MCF 10A (cell line): ENCODE data around the gene FOXS1. TPM values are rescaled to one million over a fixed set of nuclear protein-coding genes. Genes with fewer than 3 reads are reported as not detected.
A peak's percentile ranks its signal among the peaks of the same experiment; 100 is the strongest.

Source experiments
- BruUV-seq: library from RNA; stranded (reverse); fragments of 400-500 nt; replicated peaks from 2 replicates; lab custom pipeline; 2021; lab: Mats Ljungman, UMichigan
- CTCF ChIA-PET: fragments of 300-600 bp; sonication (Branson Sonifier 250); formaldehyde crosslinking; extraction: SDS; loops from one replicate; lab custom pipeline; 2021; ENCODE audit warnings: antibody characterized with exemption, inconsistent platforms; lab: Yijun Ruan, JAX
- POLR2A ChIA-PET: fragments of 300-600, 350-650 bp; sonication (Branson Sonifier 250); formaldehyde crosslinking; extraction: SDS; loops from one replicate; lab custom pipeline; 2020; ENCODE audit warnings: antibody characterized with exemption, inconsistent platforms; lab: Yijun Ruan, JAX
- DNase-seq: peaks from one replicate; pipeline ENCODE4 v3.0.0-alpha.2; 2018; ENCODE audit not compliant: unreplicated experiment
- H3K27ac Mint-ChIP-seq: one replicate; pipeline ENCODE4 v1.8.0; 2022; ENCODE audit warnings: mild to moderate bottlenecking, low read depth, mixed read lengths; ENCODE audit not compliant: unreplicated experiment
- H3K27me3 Mint-ChIP-seq: one replicate; pipeline ENCODE4 v1.8.0; 2022; ENCODE audit warnings: mixed read lengths; ENCODE audit not compliant: insufficient read depth, unreplicated experiment
- H3K36me3 Mint-ChIP-seq: one replicate; pipeline ENCODE4 v1.8.0; 2022; ENCODE audit warnings: mild to moderate bottlenecking, moderate library complexity, mixed read lengths; ENCODE audit not compliant: insufficient read depth, unreplicated experiment
- H3K4me1 Mint-ChIP-seq: one replicate; pipeline ENCODE4 v1.8.0; 2022; ENCODE audit warnings: mixed read lengths; ENCODE audit not compliant: insufficient read depth, unreplicated experiment
- H3K4me3 Mint-ChIP-seq: one replicate; pipeline ENCODE4 v1.8.0; 2022; ENCODE audit warnings: mild to moderate bottlenecking, moderate library complexity, mixed read lengths; ENCODE audit not compliant: unreplicated experiment
- H3K9me3 Mint-ChIP-seq: one replicate; pipeline ENCODE4 v1.8.0; 2022; ENCODE audit warnings: mixed read lengths; ENCODE audit not compliant: unreplicated experiment
- CTCF ChIP-seq: fragments of 200-600 bp; IDR thresholded peaks from one replicate; pipeline ENCODE4 v1.8.0; 2022; ENCODE audit warnings: antibody characterized with exemption, mild to moderate bottlenecking; ENCODE audit not compliant: unreplicated experiment
- intact Hi-C: fragments of 100-400 bp; cut with micrococcal nuclease; formaldehyde crosslinking; loops from 2 replicates; pipeline ENCODE4 v1.14.1; 2022
- total RNA-seq: library from RNA; stranded (reverse); gene quantifications from 2 replicates; pipeline ENCODE4 v1.2.3, GENCODE V29; 2022

FOXS1 gene
- total RNA-seq, 1 experiment from 2014 or later, result not detected

- DNase-seq, result no peak
- peaks cover 14% of the 10 kb centered on the region for H3K27me3 Mint-ChIP-seq
- no peak overlapping the region for H3K4me3 Mint-ChIP-seq
- BruUV-seq, result no TSS peak
- no peak for TF ChIP-seq CTCF
- no peaks in the 10 kb centered on the region for H3K9me3 Mint-ChIP-seq
- intact Hi-C loops, result no loop called here
- peaks cover 6% of the 10 kb centered on the region for H3K4me1 Mint-ChIP-seq
- H3K27ac Mint-ChIP-seq, result no peak overlapping the region
- ChIA-PET CTCF (interaction anchor here (0.5 to 10.4 kb wide), 12 partner anchors 9 to 1102 kb away, joined by 3 to 92 read pairs (median 5); partner anchors contain the start of gene FOXS1), POLR2A (no interaction called here)
- no peaks in the 10 kb centered on the region for H3K36me3 Mint-ChIP-seq
These were observed 11.4 kb downstream of the FOXS1 start for GRCh38 chr20:31833931-31834521.

- intact Hi-C loops, result no loop called here
- Mint-ChIP-seq H3K9me3 (no peaks in the 10 kb centered on the region), H3K36me3 (no peaks in the 10 kb centered on the region), H3K27ac (no peak overlapping the region), H3K27me3 (peaks cover 21% of the 10 kb centered on the region), H3K4me3 (no peak overlapping the region), H3K4me1 (peaks cover 6% of the 10 kb centered on the region)
- TF ChIP-seq CTCF, result peak; percentile 91
- POLR2A ChIA-PET, result no interaction called here
- CTCF ChIA-PET, result interaction anchor here (0.6 to 10.4 kb wide), 12 partner anchors 8 to 312 kb away, joined by 3 to 92 read pairs (median 5); partner anchors contain the start of gene FOXS1
- peak; percentile 59 for DNase-seq
- BruUV-seq, result no TSS peak
These were observed 12.1 kb downstream of the FOXS1 start for GRCh38 chr20:31833130-31833930.

- H3K36me3 Mint-ChIP-seq, result no peaks in the 10 kb centered on the region
- H3K4me1 Mint-ChIP-seq, result peaks cover 6% of the 10 kb centered on the region
These were observed 13.6 kb downstream of the FOXS1 start for GRCh38 chr20:31831771-31832306.

More at GRCh38 chr20:31831771-31832306, 13.6 kb downstream of the FOXS1 start:
- Mint-ChIP-seq H3K27ac (no peak overlapping the region), H3K9me3 (no peaks in the 10 kb centered on the region), H3K27me3 (peaks cover 24% of the 10 kb centered on the region), H3K4me3 (no peak overlapping the region)
- no peak for DNase-seq
- ChIA-PET CTCF (interaction anchor here (0.5 to 10.4 kb wide), 8 partner anchors 8 to 604 kb away, joined by 3 to 92 read pairs (median 5); no protein-coding TSS in a partner anchor), POLR2A (no interaction called here)
- TF ChIP-seq CTCF, result no peak
- no TSS peak for BruUV-seq
- intact Hi-C loops, result no loop called here
